Stimulated activated CD4-positive, alpha-beta T cell treated with anti-CD3 and anti-CD28 coated beads, TNF-alpha, amount 100 ng/mL, for 1 hour (primary cell): ENCODE results near the gene SYCP3.
"Not testable (repeated sequence)": the region's sequence is repeated elsewhere in the genome, so short reads cannot be mapped to it uniquely, and the experiment has no call there.

Experiments
- DNase-seq, 3 donors: peaks; one replicate each; pipeline ENCODE4 v3.0.0-alpha.2; 2020; ENCODE audit warnings: low read depth in 3 of 3, low spot score in 1 of 3

The SYCP3 gene

DNA sequence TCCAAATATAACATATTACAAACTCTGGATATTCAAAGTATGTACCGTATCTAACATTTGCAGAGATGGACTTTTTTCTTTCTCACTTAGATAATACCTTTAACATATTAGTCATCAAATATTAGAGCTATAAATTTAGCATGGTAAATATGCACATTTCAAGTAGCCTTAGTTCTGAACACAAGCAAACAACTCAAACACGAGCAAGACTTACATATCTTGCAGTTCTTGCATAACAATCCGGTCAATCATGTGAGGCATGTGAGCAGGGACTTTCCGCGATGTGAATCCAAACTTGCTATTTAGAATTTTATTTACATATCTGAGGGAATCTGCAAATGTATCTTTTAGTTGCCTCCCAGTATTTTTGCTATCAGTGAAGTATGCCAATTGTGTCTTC lies 22.1 kb upstream of the SYCP3 start:
- no peak for DNase-seq

DNA sequence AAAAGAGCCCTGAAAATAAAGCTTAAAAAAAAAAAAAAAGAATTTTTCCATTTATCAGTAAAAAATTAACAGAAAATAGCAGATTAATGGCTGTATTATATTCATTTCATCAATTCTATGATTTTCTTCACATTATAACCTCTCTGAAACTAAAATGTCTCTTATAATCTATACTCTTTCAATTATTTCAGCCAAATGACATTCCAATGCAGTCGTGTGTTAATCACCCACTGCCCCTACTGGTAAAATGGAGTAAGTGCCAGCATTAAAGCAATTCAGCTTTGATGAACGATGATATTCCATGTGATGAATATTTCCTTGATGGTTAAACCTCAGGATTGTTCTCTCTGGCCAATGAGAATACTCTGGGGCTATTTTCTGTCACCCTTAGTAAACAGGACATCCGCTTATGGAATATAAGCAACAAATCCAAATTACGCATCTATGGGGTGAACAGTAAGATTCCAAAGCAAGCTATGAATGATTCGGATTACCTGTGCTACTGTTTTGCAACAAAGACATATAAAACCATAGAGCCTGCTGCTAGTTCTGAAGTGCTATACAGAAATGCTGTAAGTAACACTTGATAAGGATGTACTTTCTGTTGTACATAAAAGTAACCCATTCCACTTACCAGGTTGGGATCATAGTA lies 20.3 kb upstream of the SYCP3 start:
- DNase-seq: no peak

DNA sequence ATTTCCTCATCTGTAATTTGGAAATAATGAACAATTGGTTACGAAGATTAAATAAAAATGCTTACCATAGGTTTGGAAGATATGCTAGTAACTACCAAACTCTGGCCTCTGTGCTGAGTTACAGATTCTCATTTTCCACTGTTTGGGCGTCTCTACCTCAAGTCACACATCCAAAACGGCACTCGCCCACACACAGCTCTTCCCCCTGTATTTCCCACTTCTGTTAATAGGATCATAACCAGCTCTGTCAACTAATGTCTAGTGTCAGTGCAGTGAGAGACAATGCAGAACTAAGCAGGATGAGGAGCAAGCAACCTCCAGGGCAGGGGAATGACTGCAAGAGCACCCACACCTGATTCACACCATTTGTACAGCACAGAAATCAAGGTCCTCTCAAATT lies 10.9 kb upstream of the SYCP3 start:
- DNase-seq: no peak

DNA sequence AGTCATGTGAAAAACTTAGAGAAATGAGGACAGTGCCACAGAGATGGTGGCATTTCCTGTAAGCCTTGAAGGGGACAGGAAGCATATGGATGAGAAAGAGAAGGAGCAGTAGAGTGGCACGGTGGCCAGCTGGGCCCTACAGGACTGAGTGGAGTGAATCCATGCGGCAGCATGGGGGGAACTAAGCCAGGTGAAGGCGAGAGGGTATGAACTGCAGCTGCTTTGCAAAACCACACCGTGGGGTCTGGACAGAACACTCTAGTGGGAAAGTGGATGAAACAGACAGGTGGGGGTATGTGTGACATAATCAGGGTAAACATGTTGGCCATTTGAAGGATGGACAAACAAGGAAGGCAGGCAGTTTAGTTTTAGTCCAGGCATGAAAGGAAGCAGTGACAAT lies 10.4 kb upstream of the SYCP3 start:
- DNase-seq: no peak

DNA sequence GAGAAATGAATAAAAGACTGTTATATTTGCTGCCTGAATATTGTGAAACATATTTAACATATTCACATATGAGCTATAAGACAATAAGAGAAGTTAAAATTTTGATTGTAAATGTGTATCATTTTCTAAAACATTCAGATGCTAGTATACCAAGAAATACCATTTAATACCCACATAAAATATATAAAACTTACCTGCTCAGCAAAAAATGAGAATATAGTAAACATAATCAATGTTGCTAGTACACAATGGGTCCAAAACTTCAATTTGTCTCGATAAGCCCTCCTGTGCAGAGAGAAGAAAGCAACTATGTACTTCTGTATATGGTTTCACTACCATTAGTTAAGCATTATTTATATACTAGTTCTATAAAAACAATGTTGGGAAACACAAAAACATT lies 9.6 kb upstream of the SYCP3 start:
- DNase-seq: no peak

DNA sequence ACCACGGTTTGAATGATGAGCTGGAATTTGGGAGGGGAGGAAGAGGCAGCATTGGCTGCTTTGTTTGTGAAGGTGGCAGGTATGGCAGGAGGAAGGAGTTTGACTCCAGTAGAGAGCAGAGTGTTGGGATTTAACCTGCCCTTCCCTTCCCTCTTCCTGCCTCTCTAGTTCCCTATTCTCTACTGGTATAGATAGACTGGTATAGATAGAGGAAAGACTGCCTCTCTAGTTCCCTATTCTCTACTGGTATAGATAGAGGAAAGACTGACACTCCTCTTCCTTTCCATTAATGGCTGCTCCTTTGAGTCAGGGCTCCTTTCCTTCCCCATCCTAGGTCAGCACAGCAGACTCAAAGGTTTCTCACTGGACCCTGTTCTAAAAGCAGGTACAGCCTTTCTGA lies 8.4 kb upstream of the SYCP3 start:
- no peak for DNase-seq

DNA sequence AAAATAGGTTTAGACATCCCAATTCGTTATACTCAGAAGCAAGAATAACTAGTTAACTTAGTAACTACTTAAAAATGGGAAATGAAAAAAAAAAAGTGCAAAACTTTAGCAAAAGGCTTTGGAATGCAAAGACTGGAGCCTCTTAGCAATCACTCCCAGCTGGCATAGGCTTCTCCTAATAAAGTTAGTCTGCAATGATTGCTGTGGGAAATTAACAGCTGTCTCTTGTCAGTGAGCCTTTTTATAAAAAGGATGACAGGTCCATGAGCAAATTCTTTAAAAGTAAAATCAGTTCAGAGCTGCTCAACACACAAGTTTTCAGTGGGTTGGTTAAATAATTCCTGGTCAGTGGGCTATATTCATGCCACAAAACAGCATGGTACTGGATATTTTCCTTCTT lies 7.4 kb upstream of the SYCP3 start:
- DNase-seq: no peak

DNA sequence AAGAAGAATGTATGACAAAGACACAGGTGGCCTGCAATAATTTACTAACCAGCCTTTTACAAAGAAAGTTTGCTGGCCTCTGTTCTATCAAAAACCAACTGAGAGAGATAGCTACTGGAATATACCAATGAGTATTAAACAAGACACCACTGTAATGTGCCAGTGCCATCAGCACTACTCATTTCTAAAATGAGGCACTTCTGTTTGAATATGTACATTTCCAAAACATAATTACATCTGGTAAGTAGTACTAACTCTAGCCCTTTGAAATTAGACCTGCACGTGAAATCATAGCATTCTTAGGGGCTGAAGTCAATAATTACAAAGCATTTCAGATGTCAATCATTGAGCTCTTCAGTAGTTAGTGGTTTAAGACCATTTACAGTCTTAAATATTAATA lies 6.9 kb upstream of the SYCP3 start:
- no peak for DNase-seq

DNA sequence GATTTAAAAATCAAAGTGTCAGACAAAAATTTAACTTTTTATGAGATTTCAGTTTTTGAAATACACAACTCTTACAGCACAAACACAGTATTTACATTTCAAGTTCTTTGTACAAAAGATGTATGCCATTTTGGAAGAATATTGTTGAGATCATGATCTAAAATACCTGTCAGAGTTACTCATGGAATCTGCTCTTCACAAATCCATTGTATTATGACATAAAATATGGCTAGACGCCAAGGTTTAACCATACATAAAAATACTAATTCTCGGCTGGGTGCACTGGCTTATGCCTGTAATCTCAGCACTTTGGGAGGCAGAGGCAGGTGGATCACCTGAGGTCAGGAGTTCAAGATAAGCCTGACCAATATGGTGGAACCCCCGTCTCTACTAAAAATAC lies 6.2 kb upstream of the SYCP3 start:
- DNase-seq: no peak

DNA sequence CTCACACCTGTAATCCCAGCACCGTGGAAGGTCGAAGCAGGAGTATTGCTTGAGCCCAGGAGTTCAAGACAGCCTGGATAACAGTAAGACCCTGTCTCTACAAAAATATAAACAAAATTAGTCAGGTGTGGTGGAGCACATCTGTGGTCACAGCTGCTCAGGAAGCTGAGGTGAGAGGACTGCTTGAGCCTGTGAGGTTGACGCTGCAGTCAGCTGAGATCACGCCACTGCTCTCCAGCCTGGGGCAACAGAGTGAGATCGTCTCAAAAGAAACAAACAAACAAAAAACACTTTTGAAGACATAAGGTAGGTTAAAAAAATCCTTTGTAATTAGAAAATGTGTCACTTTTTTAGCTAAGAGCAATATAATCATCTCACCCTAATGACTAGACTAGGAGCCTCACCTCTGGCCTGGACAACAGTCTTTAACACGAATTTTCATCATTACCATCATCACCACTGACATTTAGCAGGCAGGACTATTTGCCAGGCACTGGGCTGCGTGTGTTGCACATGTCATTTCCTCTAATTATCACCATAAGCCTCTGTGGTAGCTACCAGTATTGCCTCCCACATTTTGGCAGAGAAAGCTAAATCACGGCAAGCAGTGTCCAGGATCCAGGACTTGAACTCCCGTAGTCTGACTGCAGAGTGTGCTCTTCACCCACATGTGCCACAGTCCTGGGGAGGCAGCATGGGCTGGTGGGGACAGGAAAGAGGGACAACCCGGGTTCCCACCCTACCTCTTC lies 4.6 kb upstream of the SYCP3 start:
- no peak for DNase-seq

DNA sequence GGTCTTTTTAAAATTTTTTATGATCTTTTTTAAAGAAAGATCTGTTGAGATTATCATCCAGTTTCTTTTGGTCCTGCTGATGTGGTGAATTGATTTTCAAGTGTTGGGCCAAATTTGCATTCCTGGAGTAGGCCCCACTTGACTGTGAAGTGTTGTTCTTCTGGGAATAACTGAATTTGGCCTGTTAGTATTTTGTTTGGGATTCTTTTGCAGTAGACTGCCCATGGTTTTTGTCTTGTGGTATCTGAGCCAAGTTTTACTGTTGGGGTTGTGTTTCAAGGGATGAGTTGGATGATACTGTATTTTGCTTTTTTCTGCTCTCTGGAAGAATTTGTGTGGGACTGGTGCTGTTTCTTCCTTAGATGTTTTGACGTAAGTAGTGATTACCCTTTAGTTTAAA lies 4.0 kb upstream of the SYCP3 start:
- DNase-seq: no peak

DNA sequence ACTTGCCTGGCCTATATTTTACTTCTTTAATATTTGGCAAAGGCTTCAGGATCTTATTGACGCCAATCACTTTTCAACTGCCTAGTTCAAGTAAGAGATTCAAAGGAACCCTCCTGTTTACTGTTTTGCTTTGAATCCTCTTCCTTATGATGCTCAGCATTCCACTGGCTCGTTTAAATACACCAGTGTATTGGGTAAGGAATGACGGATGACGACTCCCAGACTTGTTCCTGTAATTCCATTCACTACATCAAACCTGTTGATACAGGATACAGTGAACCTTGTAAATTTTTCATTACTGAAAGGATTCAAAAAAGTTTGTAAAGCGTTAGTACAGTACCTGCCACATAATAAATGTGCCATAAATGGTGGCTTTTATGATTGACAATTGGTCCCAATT lies 1.7 kb upstream of the SYCP3 start:
- no peak for DNase-seq

DNA sequence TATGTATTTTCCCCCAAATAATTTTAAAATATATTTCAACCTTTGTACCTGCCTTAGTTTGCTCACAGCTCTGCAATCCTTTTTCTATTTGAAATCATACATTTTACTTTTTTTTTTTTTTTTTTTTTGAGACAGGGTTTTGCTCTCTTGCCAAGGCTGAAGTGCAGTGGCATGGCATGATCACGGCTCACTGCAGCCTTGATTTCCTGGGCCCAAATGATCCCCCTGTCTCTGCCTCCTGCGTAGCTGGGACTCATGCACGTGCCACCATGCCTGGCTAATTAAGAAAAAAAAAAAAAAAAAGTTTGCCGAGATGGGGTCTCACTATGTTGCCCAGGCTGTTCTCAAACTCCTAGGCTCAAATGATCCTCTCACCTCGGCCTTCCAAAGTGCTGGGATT lies 1.3 kb upstream of the SYCP3 start:
- no peak for DNase-seq

DNA sequence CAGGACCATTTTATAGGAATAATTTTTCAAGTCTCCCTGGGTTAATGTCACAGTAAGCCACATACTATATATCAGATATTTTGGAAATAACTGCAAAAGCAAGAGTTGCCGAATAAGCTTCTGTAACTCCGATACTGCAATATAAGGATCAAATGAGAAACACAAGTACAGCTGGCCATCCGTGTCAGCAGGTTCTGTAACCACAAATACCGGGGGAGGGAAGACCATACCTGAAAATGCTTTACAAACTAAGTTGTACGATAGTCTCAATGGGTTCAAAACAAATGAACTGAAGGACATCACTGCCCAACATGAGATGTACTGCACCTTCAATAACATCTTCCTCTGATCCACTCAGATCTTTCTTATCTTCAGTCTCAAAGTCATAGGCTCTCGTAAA lies 1.8 kb downstream of the SYCP3 start:
- no peak for DNase-seq

DNA sequence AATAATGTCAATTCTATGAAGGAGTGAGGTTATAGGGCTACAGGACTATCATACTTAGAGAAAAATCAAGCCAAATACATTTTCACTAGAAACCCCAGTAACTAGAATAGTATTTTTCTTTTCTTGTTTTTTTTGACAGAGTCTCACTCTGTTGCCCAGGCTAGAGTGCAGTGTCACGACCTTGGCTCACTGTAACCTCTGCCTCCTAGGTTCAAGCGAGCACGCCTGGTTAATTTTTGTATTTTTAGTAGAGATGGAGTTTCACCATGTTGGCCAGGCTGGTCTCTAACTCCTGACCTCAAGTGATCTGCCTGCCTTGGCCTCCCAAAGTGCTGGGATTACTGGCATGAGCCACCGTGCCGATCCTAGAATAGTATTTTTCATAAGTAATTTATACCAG lies 4.8 kb downstream of the SYCP3 start:
- DNase-seq: not testable (repeated sequence)

DNA sequence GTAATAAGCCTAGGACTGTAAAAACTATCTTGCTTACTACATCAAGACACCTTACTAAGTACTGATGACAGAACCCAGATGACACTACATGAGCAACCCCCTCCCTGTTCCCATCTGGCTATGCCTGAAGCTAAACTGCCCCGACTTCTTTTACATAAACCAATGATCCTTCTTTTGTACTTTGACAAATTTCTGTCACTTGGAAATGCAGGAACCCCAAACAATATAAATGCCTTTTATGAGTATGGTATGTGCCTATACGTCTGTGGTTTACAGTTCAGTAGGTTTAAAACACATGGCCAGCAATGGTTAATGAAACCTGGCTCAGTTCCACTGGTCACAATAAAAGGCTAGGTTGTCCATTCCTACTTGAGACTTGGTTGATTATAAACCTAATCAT lies 6.1 kb downstream of the SYCP3 start:
- no peak for DNase-seq

DNA sequence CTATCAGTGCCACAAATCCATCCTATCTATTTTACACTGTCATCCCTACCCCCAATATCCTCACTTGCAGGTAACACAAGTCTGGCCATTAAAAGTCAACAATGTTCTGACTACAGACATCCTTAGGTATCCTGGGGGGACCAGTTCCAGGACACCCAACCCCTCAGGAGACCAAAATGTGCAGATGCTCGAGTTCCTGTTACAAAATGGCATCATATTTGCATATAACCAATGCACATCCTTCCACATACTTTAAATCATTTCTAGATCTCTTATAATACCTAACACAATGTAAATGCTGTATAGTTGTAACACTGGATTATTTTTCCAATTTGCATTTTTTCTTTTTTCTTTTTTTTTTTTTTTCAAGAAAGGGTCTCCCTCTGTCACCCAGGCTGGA lies 6.9 kb downstream of the SYCP3 start:
- no peak for DNase-seq

DNA sequence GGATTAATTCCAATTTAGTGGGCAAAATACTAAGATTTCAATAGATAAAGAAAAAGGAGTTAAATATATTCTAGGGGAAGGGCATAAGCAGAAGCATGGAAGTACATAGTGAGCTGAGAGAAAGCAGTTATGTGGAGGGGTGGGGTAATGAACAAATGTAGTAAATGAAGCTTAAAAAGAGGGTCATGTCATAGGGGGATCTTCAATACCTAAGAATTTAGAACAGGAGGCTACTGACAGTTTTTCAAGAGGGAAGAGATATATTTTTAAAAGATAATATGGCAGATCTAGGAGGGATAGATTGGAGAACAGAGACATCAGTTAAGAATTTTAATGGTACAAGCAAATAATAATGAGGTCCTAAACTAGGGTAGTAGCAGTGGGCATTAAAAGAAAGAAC lies 9.4 kb downstream of the SYCP3 start:
- DNase-seq: no peak

DNA sequence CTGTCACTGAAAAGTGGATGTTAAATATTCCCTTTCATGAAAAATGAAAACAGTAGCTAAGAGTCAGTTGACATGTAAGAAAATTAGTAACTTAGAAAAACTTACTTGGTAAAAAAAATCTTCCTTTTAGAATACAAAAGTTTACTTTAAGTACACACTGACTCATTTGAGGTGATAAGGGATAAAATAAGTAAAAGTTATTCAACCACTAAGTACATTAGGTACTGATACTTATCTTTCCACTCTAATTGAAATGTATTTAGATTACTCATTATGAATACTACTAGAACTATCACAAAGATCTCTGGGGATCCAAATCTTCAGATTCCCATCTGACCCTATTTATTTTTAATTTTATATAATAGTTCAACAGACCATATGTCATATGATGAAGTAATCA lies 12.2 kb downstream of the SYCP3 start:
- no peak for DNase-seq

DNA sequence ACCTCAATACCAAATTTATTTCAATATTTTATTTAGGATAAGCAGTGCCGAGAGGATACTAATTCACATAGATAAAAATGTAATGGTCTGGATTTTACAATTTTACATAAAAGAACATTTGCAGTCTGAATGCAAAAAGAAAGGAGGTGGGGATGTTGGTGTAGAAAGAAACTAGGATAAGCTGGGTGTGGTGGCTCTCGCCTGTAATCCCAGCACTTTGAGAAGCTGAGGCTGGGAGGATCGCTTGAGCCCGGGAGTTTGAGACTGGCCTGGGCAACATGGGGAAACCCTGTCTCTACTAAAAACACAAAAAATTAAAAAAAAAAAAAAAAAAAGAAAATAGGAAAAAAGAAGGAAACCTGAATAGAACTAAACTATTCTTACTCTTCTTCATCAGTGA lies 16.9 kb downstream of the SYCP3 start:
- no peak for DNase-seq

DNA sequence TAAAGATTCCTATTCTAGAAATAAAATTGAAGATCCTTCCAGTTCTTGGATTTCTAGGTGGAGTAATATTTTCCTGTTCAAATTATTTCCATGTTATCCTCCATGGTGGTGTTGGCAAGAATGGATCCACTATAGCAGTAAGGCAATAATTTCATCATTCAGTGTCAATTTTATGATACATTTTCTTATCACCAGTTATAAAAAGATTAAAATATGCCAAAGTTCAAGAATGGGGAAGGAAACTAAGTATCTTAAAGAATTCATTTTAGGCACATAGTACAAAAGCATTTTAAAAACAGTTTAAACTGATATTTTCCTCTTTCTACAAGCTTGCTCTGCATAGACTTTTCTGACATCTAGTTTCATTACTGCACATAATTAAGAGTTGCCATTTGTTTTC lies 19.1 kb downstream of the SYCP3 start:
- DNase-seq: no peak

DNA sequence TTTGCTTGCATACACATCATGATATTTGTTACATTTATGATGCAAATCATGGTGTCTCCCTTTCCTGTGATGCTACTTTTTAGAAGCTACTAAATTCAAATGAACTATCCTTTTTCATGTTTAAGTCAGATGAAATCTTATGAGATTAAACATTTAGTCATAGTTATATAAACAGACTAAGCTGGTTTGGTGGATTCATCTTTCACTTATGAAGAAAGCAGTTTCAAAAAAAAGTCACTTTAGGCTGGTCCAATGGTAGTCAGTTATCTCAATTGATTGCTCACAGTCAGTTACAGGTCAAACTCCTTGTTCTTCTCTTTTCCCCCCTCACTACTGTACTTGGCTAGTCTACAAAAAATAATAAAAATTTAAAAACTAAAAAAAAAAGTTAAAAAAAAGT lies 19.7 kb downstream of the SYCP3 start:
- no peak for DNase-seq

DNA sequence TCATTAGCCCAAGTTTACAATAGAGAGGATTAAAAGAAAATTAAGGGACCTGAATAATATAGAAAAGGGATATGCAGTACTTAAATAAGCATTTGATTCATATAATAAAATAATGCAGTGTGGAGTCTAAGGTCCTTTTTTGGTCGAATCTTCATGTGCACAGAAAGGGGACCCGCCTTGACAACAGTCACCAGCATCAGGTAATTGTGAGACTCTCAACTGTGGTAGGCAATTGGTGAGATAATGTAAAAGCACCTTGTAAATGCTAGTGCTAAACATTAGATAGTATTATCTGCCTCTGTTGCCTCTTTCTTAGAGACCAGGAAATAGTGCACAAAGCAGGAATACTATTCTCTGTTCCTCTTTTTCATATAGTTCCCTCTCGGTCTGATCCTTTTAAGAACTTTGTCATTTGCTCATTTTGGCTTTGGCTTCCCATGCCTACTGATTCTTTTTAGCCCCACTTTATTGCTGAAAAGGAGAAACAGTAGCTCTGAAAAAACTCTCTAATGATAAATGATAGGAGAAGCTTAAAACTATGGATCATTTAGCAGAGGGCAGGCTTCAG lies 24.3 kb downstream of the SYCP3 start:
- no peak for DNase-seq
